OCI-LY7 (cell line): ENCODE results near the gene ADAMTS9. TPM values are rescaled to one million over a fixed set of nuclear protein-coding genes. Genes with fewer than 3 reads are reported as not detected.

Experiments used
- BruUV-seq: library from RNA; stranded (reverse); fragments of 400-500 nt; replicated peaks from 2 replicates; lab custom pipeline; 2021; lab: Mats Ljungman, UMichigan
- CTCF ChIA-PET: fragments of 300-600 bp; sonication (Branson Sonifier 250); formaldehyde crosslinking; loops from one replicate; lab custom pipeline; 2022; ENCODE audit warnings: antibody characterized with exemption; ENCODE audit not compliant: unreplicated experiment; lab: Charles Lee
- POLR2A ChIA-PET: fragments of 300-600 bp; sonication (Branson Sonifier 250); formaldehyde crosslinking; loops from one replicate; lab custom pipeline; 2022; ENCODE audit warnings: antibody characterized with exemption; lab: Charles Lee
- DNase-seq: peaks from one replicate; pipeline ENCODE4 v3.0.0-alpha.2; 2015; ENCODE audit warnings: low spot score
- H2AFZ ChIP-seq: fragments of 200-600 bp; sonication (generic), shearing (Covaris generic); 2 replicates; pipeline ENCODE4 v1.6.1; 2014; ENCODE audit warnings: mild to moderate bottlenecking, antibody characterized with exemption, low read length, moderate library complexity
- H3K27ac ChIP-seq: fragments of 200-600 bp; sonication (generic); 2 replicates; pipeline ENCODE4 v1.5.1; 2014; ENCODE audit warnings: mixed run types, low read depth, mild to moderate bottlenecking, moderate library complexity, low read length, inconsistent platforms; ENCODE audit not compliant: poor library complexity, severe bottlenecking
- H3K36me3 ChIP-seq: fragments of 200-600 bp; sonication (generic); 2 replicates; pipeline ENCODE4 v1.6.1; 2014; ENCODE audit warnings: mild to moderate bottlenecking, antibody characterized with exemption, low read length, moderate library complexity, mixed read lengths; ENCODE audit not compliant: insufficient read depth
- H3K4me1 ChIP-seq: fragments of 200-600 bp; sonication (generic); 2 replicates; pipeline ENCODE4 v1.5.1; 2014; ENCODE audit warnings: mild to moderate bottlenecking, low read length; ENCODE audit not compliant: insufficient read depth, poor library complexity, severe bottlenecking
- H3K4me2 ChIP-seq: fragments of 200-600 bp; sonication (generic); 2 replicates; pipeline ENCODE4 v1.6.1; 2014; ENCODE audit warnings: mild to moderate bottlenecking, low read length
- H3K4me3 ChIP-seq: fragments of 200-600 bp; sonication (generic); 2 replicates; pipeline ENCODE4 v1.5.1; 2014; ENCODE audit warnings: mild to moderate bottlenecking, low read depth, low read length; ENCODE audit not compliant: poor library complexity, severe bottlenecking
- H3K79me2 ChIP-seq: fragments of 200-600 bp; sonication (generic); 2 replicates; pipeline ENCODE4 v1.6.1; 2016; ENCODE audit warnings: low read depth, mild to moderate bottlenecking, low read length, moderate library complexity, mixed read lengths; ENCODE audit not compliant: insufficient read depth
- H3K9me2 ChIP-seq: fragments of 200-600 bp; sonication (generic); 2 replicates; pipeline ENCODE4 v1.6.1; 2016; ENCODE audit warnings: mild to moderate bottlenecking, low read length, mixed read lengths; ENCODE audit not compliant: insufficient read depth
- H3K9me3 ChIP-seq: fragments of 200-600 bp; sonication (generic); 2 replicates; pipeline ENCODE4 v1.6.1; 2014; ENCODE audit warnings: mild to moderate bottlenecking, mixed run types, low read length, mixed read lengths
- H4K20me1 ChIP-seq: fragments of 200-600 bp; sonication (generic); 2 replicates; pipeline ENCODE4 v1.6.1; 2014; ENCODE audit warnings: mild to moderate bottlenecking, antibody characterized with exemption, low read length, moderate library complexity, mixed read lengths; ENCODE audit not compliant: insufficient read depth
- CTCF ChIP-seq: fragments of 200-600 bp; sonication (generic); conservative IDR thresholded peaks from 2 replicates; pipeline ENCODE4 v1.5.1; 2014; ENCODE audit warnings: mild to moderate bottlenecking, antibody characterized with exemption, low read length, moderate library complexity, mixed read lengths
- EZH2phosphoT487 ChIP-seq: fragments of 200-600 bp; sonication (generic); IDR thresholded peaks from 2 replicates; pipeline ENCODE4 v1.6.1; 2018; ENCODE audit warnings: low read depth, borderline replicate concordance, mild to moderate bottlenecking, mixed run types, antibody characterized with exemption, low read length, moderate library complexity, mixed read lengths
- intact Hi-C: fragments of 100-400 bp; cut with micrococcal nuclease; formaldehyde crosslinking; loops from one replicate; pipeline ENCODE4 v1.10.0; 2022; ENCODE audit not compliant: unreplicated experiment
- total RNA-seq, 2 experiments: library from RNA; depleted of rRNA in 1 of 2; stranded (reverse); fragments of >200 nt in 1 of 2; shearing (Covaris generic) in 1 of 2; gene quantifications; 2 replicates each; pipeline ENCODE4 v1.2.3, GENCODE V29; 2014 to 2022

The ADAMTS9 gene
- total RNA-seq, 2 experiments from 2014 or later: not detected

- TF ChIP-seq CTCF: peak; percentile 77
- no peak for TF ChIP-seq EZH2phosphoT487
- intact Hi-C loops: loop anchor here (5.0 kb wide), 1 partner anchor 1139 kb away; no protein-coding TSS in a partner anchor
- Histone ChIP-seq H3K9me2 (no peaks in the 10 kb centered on the region), H2AFZ (no peak overlapping the region), H3K4me2 (no peak overlapping the region), H3K36me3 (no peaks in the 10 kb centered on the region), H4K20me1 (no peaks in the 10 kb centered on the region), H3K9me3 (no peaks in the 10 kb centered on the region), H3K4me3 (no peak overlapping the region), H3K27ac (no peak overlapping the region), H3K4me1 (no peaks in the 10 kb centered on the region), H3K79me2 (no peaks in the 10 kb centered on the region)
- no TSS peak for BruUV-seq
- ChIA-PET POLR2A (interaction anchor here (0.6 kb wide), 1 partner anchor 865 kb away, joined by 4 read pairs; no protein-coding TSS in a partner anchor), CTCF (interaction anchor here (0.8 kb wide), 1 partner anchor 400 kb away, joined by 3 read pairs; no protein-coding TSS in a partner anchor)
- peak; percentile 38 for DNase-seq
These were observed 154.0 kb downstream of the ADAMTS9 start for GRCh38 chr3:64533617-64534317.

GRCh38 chr3:64530434-64531049 is 157.3 kb downstream of the ADAMTS9 start:
- no peak overlapping the region for H3K27ac ChIP-seq
- intact Hi-C loops: loop anchor here (5.0 kb wide), 1 partner anchor 1142 kb away; no protein-coding TSS in a partner anchor
- no peaks in the 10 kb centered on the region for H3K4me1 ChIP-seq
- no peak overlapping the region for H2AFZ ChIP-seq
- no peak overlapping the region for H3K4me2 ChIP-seq
- H3K36me3 ChIP-seq: no peaks in the 10 kb centered on the region
- POLR2A ChIA-PET: interaction anchor here (0.6 kb wide), 2 partner anchors 12 to 78 kb away, joined by 4 to 7 read pairs; no protein-coding TSS in a partner anchor
- H3K9me3 ChIP-seq: no peaks in the 10 kb centered on the region
- CTCF ChIA-PET: no interaction called here
- H3K4me3 ChIP-seq: no peak overlapping the region
- TF ChIP-seq CTCF: peak; percentile 78
- no peak for TF ChIP-seq EZH2phosphoT487
- H4K20me1 ChIP-seq: no peaks in the 10 kb centered on the region
- H3K9me2 ChIP-seq: no peaks in the 10 kb centered on the region
- H3K79me2 ChIP-seq: no peaks in the 10 kb centered on the region
- no TSS peak for BruUV-seq
- peak; percentile 31 for DNase-seq
